IMR-90 (cell line): ENCODE data around the gene MAFB. TPM values are rescaled to one million over a fixed set of nuclear protein-coding genes. Genes with fewer than 3 reads are reported as not detected.

Experiments used
- ATAC-seq: fragments of 200-7000 bp; cut with Tn5 transposase; 2 replicates; pipeline ENCODE4 v1.9.1; 2020; ENCODE audit warnings: low read depth, mild to moderate bottlenecking, moderate library complexity
- BruUV-seq: library from RNA; stranded (reverse); fragments of 400-500 nt; replicated peaks from 2 replicates; lab custom pipeline; 2021; lab: Mats Ljungman, UMichigan
- CTCF ChIA-PET: fragments of 300-600 bp; formaldehyde crosslinking; extraction: SDS; loops from one replicate; lab custom pipeline; 2021; ENCODE audit warnings: antibody characterized with exemption; lab: Yijun Ruan, JAX
- POLR2A ChIA-PET: fragments of 300-600 bp; sonication (Branson Sonifier 250); formaldehyde crosslinking; loops from one replicate; lab custom pipeline; 2022; ENCODE audit warnings: antibody characterized with exemption; ENCODE audit not compliant: unreplicated experiment; lab: Charles Lee
- DNase-seq: peaks from one replicate; pipeline ENCODE4 v3.0.0; 2013
- H2AFZ ChIP-seq: replicated peaks from 2 replicates; pipeline ENCODE3; 2013; ENCODE audit warnings: low read length, mild to moderate bottlenecking; ENCODE audit not compliant: poor library complexity
- H2AK5ac ChIP-seq: 2 replicates; pipeline ENCODE4 v1.6.1; 2013; ENCODE audit warnings: low read depth, low read length, inconsistent platforms
- H2AK9ac ChIP-seq: replicated peaks from 2 replicates; pipeline ENCODE3; 2013; ENCODE audit warnings: mild to moderate bottlenecking, low read depth, low read length, moderate library complexity; ENCODE audit not compliant: poor library complexity
- H2BK120ac ChIP-seq: 2 replicates; pipeline ENCODE4 v1.6.1; 2013; ENCODE audit warnings: low read depth, low read length, inconsistent platforms
- H2BK15ac ChIP-seq: 3 replicates; pipeline ENCODE4 v1.6.1; 2013; ENCODE audit warnings: low read depth, low read length, inconsistent platforms
- H2BK20ac ChIP-seq: 2 replicates; pipeline ENCODE4 v1.6.1; 2013; ENCODE audit warnings: low read depth, mild to moderate bottlenecking, inconsistent platforms, low read length, moderate library complexity
- H2BK5ac ChIP-seq: 2 replicates; pipeline ENCODE4 v1.6.1; 2013; ENCODE audit warnings: mild to moderate bottlenecking, low read depth, low read length, inconsistent platforms; ENCODE audit not compliant: poor library complexity, severe bottlenecking
- H3K14ac ChIP-seq: replicated peaks from 2 replicates; pipeline ENCODE4 v1.6.1; 2013; ENCODE audit warnings: low read depth, low read length, inconsistent platforms
- H3K18ac ChIP-seq: 2 replicates; pipeline ENCODE4 v1.6.1; 2013; ENCODE audit warnings: low read depth, low read length, control low read depth
- H3K23ac ChIP-seq: 2 replicates; pipeline ENCODE4 v1.6.1; 2013; ENCODE audit warnings: low read depth, low read length, inconsistent platforms
- H3K27ac ChIP-seq: 2 replicates; pipeline ENCODE4 v1.5.1; 2013; ENCODE audit warnings: mild to moderate bottlenecking, control low read depth, low read length; ENCODE audit not compliant: insufficient read depth
- H3K27me3 ChIP-seq: 2 replicates; pipeline ENCODE4 v1.6.1; 2013; ENCODE audit warnings: low read length; ENCODE audit not compliant: control insufficient read depth, insufficient read depth
- H3K36me3 ChIP-seq: 2 replicates; pipeline ENCODE4 v1.6.1; 2013; ENCODE audit warnings: low read length, mixed read lengths; ENCODE audit not compliant: control insufficient read depth, insufficient read depth
- H3K4ac ChIP-seq: 2 replicates; pipeline ENCODE4 v1.6.1; 2013; ENCODE audit warnings: low read depth, low read length, inconsistent platforms
- H3K4me1 ChIP-seq: 2 replicates; pipeline ENCODE4 v1.6.1; 2013; ENCODE audit warnings: low read length, mixed read lengths; ENCODE audit not compliant: control insufficient read depth, insufficient read depth
- H3K4me2 ChIP-seq: 2 replicates; pipeline ENCODE4 v1.6.1; 2013; ENCODE audit warnings: low read depth, mild to moderate bottlenecking, control low read depth, low read length, moderate library complexity
- H3K4me3 ChIP-seq: 2 replicates; pipeline ENCODE4 v1.5.1; 2013; ENCODE audit warnings: low read depth, mild to moderate bottlenecking, control low read depth, low read length, moderate library complexity; ENCODE audit not compliant: insufficient read depth
- H3K56ac ChIP-seq: 2 replicates; pipeline ENCODE4 v1.6.1; 2013; ENCODE audit warnings: low read length, inconsistent platforms; ENCODE audit not compliant: insufficient read depth; ENCODE audit errors: extremely low read depth
- H3K79me1 ChIP-seq, 2 experiments: 2 replicates each; pipeline ENCODE4 v1.6.1; 2013; ENCODE audit warnings: low read length in 2 of 2, inconsistent platforms in 1 of 2, low read depth in 1 of 2
- H3K9ac ChIP-seq: 2 replicates; pipeline ENCODE4 v1.6.1; 2013; ENCODE audit warnings: low read depth, low read length, control low read depth
- H3K9me1 ChIP-seq: 2 replicates; pipeline ENCODE4 v1.6.1; 2013; ENCODE audit warnings: low read length, inconsistent platforms; ENCODE audit not compliant: insufficient read depth
- H3K9me3 ChIP-seq: 2 replicates; pipeline ENCODE4 v1.6.1; 2013; ENCODE audit warnings: low read length; ENCODE audit not compliant: control insufficient read depth, insufficient read depth
- H4K20me1 ChIP-seq: 2 replicates; pipeline ENCODE4 v1.6.1; 2013; ENCODE audit warnings: low read length, inconsistent platforms; ENCODE audit not compliant: insufficient read depth
- H4K5ac ChIP-seq: 2 replicates; pipeline ENCODE4 v1.6.1; 2013; ENCODE audit warnings: mild to moderate bottlenecking, low read depth, low read length, control low read depth
- H4K8ac ChIP-seq, 2 experiments: 2 replicates each; pipeline ENCODE4 v1.6.1; 2013; ENCODE audit warnings: low read depth in 2 of 2, low read length in 2 of 2, control low read depth in 1 of 2, inconsistent platforms in 1 of 2
- H4K91ac ChIP-seq: 2 replicates; pipeline ENCODE4 v1.6.1; 2013; ENCODE audit warnings: low read depth, low read length, inconsistent platforms; ENCODE audit not compliant: insufficient read depth
- BHLHE40 ChIP-seq: fragments of 150-350 bp; IDR thresholded peaks from 2 replicates; pipeline ENCODE4 v1.6.1; 2016; ENCODE audit warnings: mild to moderate bottlenecking, low read depth, low read length
- CEBPB ChIP-seq: IDR thresholded peaks from 2 replicates; pipeline ENCODE4 v1.6.1; 2012; ENCODE audit warnings: low read depth, low read length, improper control_type of control experiment
- CTCF ChIP-seq: conservative IDR thresholded peaks from 2 replicates; pipeline ENCODE4 v1.5.1; 2012; ENCODE audit warnings: mild to moderate bottlenecking, low read depth, low read length, improper control_type of control experiment
- MAFK ChIP-seq: IDR thresholded peaks from 2 replicates; pipeline ENCODE4 v1.6.1; 2012; ENCODE audit warnings: low read depth, low read length, improper control_type of control experiment
- MXI1 ChIP-seq: IDR thresholded peaks from 2 replicates; pipeline ENCODE4 v1.6.1; 2012; ENCODE audit warnings: low read depth, mild to moderate bottlenecking, low read length, moderate library complexity, borderline replicate concordance
- NFE2L2 ChIP-seq: fragments of 150-350 bp; IDR thresholded peaks from 2 replicates; pipeline ENCODE4 v1.6.1; 2016; ENCODE audit warnings: low read depth, mild to moderate bottlenecking, low read length
- POLR2A ChIP-seq: IDR thresholded peaks from 2 replicates; pipeline ENCODE4 v1.6.1; 2012; ENCODE audit warnings: mild to moderate bottlenecking, low read depth, low read length
- RAD21 ChIP-seq: IDR thresholded peaks from 2 replicates; pipeline ENCODE4 v1.6.1; 2012; ENCODE audit warnings: low read length, improper control_type of control experiment
- RFX5 ChIP-seq: IDR thresholded peaks from 2 replicates; pipeline ENCODE4 v1.8.0; 2012; ENCODE audit warnings: low read depth, mild to moderate bottlenecking, low read length, moderate library complexity
- USF2 ChIP-seq: fragments of 150-350 bp; IDR thresholded peaks from 2 replicates; pipeline ENCODE4 v1.6.1; 2017; ENCODE audit warnings: mild to moderate bottlenecking, antibody characterized with exemption, low read length, low read depth
- WGBS, 2 experiments: methylation state at CpG; one replicate each; pipeline versions ENCODE4 v1.1.5 to v1.1.7; 2013; ENCODE audit warnings: missing lambda C conversion rate in 2 of 2; ENCODE audit not compliant: insufficient read length in 1 of 2; ENCODE audit errors: extremely low coverage in 2 of 2; 5-methylcytosine and 5-hydroxymethylcytosine counted together
- dilution Hi-C: fragments of 300-500 bp; cut with HindIII; formaldehyde crosslinking; loops from one replicate; pipeline ENCODE4 v1.14.3; 2018; ENCODE audit warnings: low sequenced_read_pairs; ENCODE audit not compliant: unreplicated experiment
- in situ Hi-C: fragments of 300-500 bp; cut with MboI; formaldehyde crosslinking; loops from 3 replicates; pipeline ENCODE4 v1.14.3; 2019; ENCODE audit warnings: low sequenced_read_pairs, inconsistent platforms, mixed read lengths
- intact Hi-C: fragments of 100-400 bp; cut with micrococcal nuclease; formaldehyde crosslinking; loops from 2 replicates; pipeline ENCODE4 v1.10.0; 2022
- polyA plus RNA-seq, 3 experiments: library from polyadenylated mRNA; depleted of rRNA; stranded (reverse); fragments of >200 nt; gene quantifications; 2 replicates each; pipeline ENCODE4 v1.2.3, GENCODE V29; 2012; ENCODE audit warnings: low replicate concordance in 1 of 3
- total RNA-seq: library from RNA; depleted of rRNA; stranded (reverse); fragments of >200 nt; gene quantifications from 2 replicates; pipeline ENCODE4 v1.2.3, GENCODE V29; 2012

MAFB gene
- total and polyA plus RNA-seq, 2 of the 4 experiments (the other 2 are of a cell fraction): 0.07 TPM; not detected in 1

GRCh38 chr20:40717343-40717865 is 28.4 kb upstream of the MAFB start:
- Histone ChIP-seq H2BK15ac (no peak overlapping the region), H3K4me1 (no peaks in the 10 kb centered on the region), H4K91ac (no peak overlapping the region), H3K36me3 (no peaks in the 10 kb centered on the region), H2AK5ac (no peak overlapping the region), H3K4me2 (no peak overlapping the region), H3K27me3 (peaks cover 2% of the 10 kb centered on the region; the same call in 1 of the 2 replicates), H2BK120ac (no peak overlapping the region), H2BK20ac (no peak overlapping the region), H2BK5ac (no peak overlapping the region), H3K14ac (no peak overlapping the region), H3K4me3 (no peak overlapping the region), H3K79me1 (no peaks in the 10 kb centered on the region), H4K20me1 (no peaks in the 10 kb centered on the region), H2AK9ac (no peak overlapping the region), H3K56ac (no peak overlapping the region), H3K4ac (no peak overlapping the region), H4K5ac (no peak overlapping the region), H3K27ac (no peak overlapping the region), H3K9ac (no peak overlapping the region), H3K9me1 (no peaks in the 10 kb centered on the region), H3K9me3 (no peaks in the 10 kb centered on the region), H2AFZ (no peak overlapping the region), H4K8ac (no peak overlapping the region), H3K18ac (no peak overlapping the region), H3K23ac (no peak overlapping the region)
- TF ChIP-seq RFX5 (no peak), BHLHE40 (no peak), CEBPB (no peak), POLR2A (no peak), USF2 (no peak), NFE2L2 (no peak), CTCF (no peak), MAFK (no peak), MXI1 (no peak), RAD21 (no peak)
- DNase-seq (no peak), ATAC-seq (no peak)
- intact Hi-C loops (no loop called here), dilution Hi-C loops (no loop called here), in situ Hi-C loops (no loop called here)
- WGBS, 2 experiments: 60% methylated on average over 7 of the region's 13 CpGs; no CpG with 5 or more reads in 1 of the 2 experiments
- POLR2A ChIA-PET: no interaction called here
- BruUV-seq: no TSS peak
- CTCF ChIA-PET: interaction anchor here (1.1 kb wide), 1 partner anchor 100 kb away, joined by 3 read pairs; no protein-coding TSS in a partner anchor
